GM15510 (cell line): Measurements from ENCODE around the gene SLC2A9.

ENCODE experiments used
- POLR2A ChIP-seq: IDR thresholded peaks from 3 replicates; pipeline ENCODE4 v1.6.1; 2011; ENCODE audit warnings: borderline replicate concordance; ENCODE audit not compliant: insufficient read length; ENCODE audit errors: extremely low read depth

SLC2A9 gene

GRCh38 chr4:10018818-10019461 lies 2.4 kb downstream of the SLC2A9 start:
- TF ChIP-seq POLR2A: peak; percentile 59

- no peak for TF ChIP-seq POLR2A
These were observed 4.0 kb downstream of the SLC2A9 start for GRCh38 chr4:10017037-10017893.

- no peak for TF ChIP-seq POLR2A
These were observed 5.1 kb downstream of the SLC2A9 start for GRCh38 chr4:10016169-10016568.

- no peak for TF ChIP-seq POLR2A
These were observed 6.0 kb downstream of the SLC2A9 start for GRCh38 chr4:10015140-10015753.

GRCh38 chr4:10013722-10014121 lies 7.6 kb downstream of the SLC2A9 start:
- no peak for TF ChIP-seq POLR2A

GRCh38 chr4:10011885-10012284 lies 9.4 kb downstream of the SLC2A9 start:
- no peak for TF ChIP-seq POLR2A

- TF ChIP-seq POLR2A: no peak
These were observed 10.0 kb downstream of the SLC2A9 start for GRCh38 chr4:10011277-10011676.

- no peak for TF ChIP-seq POLR2A
These were observed 11.3 kb downstream of the SLC2A9 start for GRCh38 chr4:10009861-10010500.

GRCh38 chr4:10008609-10009005 lies 12.7 kb downstream of the SLC2A9 start:
- no peak for TF ChIP-seq POLR2A

GRCh38 chr4:10007793-10008608 lies 13.3 kb downstream of the SLC2A9 start:
- no peak for TF ChIP-seq POLR2A

GRCh38 chr4:10007436-10007740 lies 13.9 kb downstream of the SLC2A9 start:
- no peak for TF ChIP-seq POLR2A

- no peak for TF ChIP-seq POLR2A
These were observed 14.5 kb downstream of the SLC2A9 start for GRCh38 chr4:10006601-10007435.

- TF ChIP-seq POLR2A: peak; percentile 21
These were observed 15.1 kb downstream of the SLC2A9 start for GRCh38 chr4:10006231-10006600.

GRCh38 chr4:10005632-10006031 lies 15.7 kb downstream of the SLC2A9 start:
- no peak for TF ChIP-seq POLR2A
